SU-DHL-6 (cell line): Measurements from ENCODE around the gene MPIG6B.

Experiments
- EZH2phosphoT487 ChIP-seq: fragments of 200-600 bp; sonication (generic), shearing (Covaris generic); conservative IDR thresholded peaks from 2 replicates; pipeline ENCODE4 v1.6.1; 2018; ENCODE audit warnings: mild to moderate bottlenecking, antibody characterized with exemption, low read length, moderate library complexity, mixed read lengths
- TF ChIP-seq, protein P1 (sequence below): fragments of 200-600 bp; sonication (generic); IDR thresholded peaks from one replicate; pipeline ENCODE4 v1.5.1; 2017; ENCODE audit warnings: antibody characterized with exemption, mild to moderate bottlenecking, low read length, moderate library complexity; ENCODE audit not compliant: insufficient read depth, poor library complexity, severe bottlenecking

DNA sequence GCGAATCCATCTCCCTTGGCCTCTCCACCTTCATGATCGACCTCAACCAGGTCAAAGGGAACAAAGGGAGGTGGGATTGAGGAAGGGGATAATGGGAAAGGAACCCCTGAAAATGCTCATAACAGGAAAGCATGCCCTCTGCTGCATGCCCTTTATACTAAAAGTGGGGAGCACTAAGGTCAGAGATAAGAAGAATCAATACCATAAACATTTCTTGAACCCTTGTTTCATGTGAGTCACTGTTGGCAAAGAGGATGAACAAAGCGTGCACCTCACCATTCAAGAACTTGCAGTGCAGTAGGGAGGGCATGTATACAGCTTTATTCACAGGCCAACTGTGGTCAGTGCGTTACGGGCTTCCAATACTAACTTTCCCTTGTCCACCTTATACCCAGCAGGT, 37.6 kb downstream of the MPIG6B start:
- TF ChIP-seq, protein P1, sequence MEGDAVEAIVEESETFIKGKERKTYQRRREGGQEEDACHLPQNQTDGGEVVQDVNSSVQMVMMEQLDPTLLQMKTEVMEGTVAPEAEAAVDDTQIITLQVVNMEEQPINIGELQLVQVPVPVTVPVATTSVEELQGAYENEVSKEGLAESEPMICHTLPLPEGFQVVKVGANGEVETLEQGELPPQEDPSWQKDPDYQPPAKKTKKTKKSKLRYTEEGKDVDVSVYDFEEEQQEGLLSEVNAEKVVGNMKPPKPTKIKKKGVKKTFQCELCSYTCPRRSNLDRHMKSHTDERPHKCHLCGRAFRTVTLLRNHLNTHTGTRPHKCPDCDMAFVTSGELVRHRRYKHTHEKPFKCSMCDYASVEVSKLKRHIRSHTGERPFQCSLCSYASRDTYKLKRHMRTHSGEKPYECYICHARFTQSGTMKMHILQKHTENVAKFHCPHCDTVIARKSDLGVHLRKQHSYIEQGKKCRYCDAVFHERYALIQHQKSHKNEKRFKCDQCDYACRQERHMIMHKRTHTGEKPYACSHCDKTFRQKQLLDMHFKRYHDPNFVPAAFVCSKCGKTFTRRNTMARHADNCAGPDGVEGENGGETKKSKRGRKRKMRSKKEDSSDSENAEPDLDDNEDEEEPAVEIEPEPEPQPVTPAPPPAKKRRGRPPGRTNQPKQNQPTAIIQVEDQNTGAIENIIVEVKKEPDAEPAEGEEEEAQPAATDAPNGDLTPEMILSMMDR = no peak
- TF ChIP-seq EZH2phosphoT487 = no peak
